Lower leg skin (tissue), 3 donors: Measurements from ENCODE around the gene TNFSF4.

Experiments
- POLR2A ChIP-seq, 2 donors: fragments of 450-650 bp; IDR thresholded peaks; one replicate each; pipeline ENCODE4 v1.6.1; 2016 to 2017; ENCODE audit warnings: antibody characterized with exemption in 2 of 2, mild to moderate bottlenecking in 1 of 2, moderate library complexity in 1 of 2
- TF ChIP-seq, protein P1 (sequence below), 3 donors: fragments of 450-650 bp; IDR thresholded peaks; one replicate each; pipeline ENCODE4 v1.5.1; 2016; ENCODE audit warnings: antibody characterized with exemption in 3 of 3, mild to moderate bottlenecking in 3 of 3, moderate library complexity in 2 of 3

DNA sequence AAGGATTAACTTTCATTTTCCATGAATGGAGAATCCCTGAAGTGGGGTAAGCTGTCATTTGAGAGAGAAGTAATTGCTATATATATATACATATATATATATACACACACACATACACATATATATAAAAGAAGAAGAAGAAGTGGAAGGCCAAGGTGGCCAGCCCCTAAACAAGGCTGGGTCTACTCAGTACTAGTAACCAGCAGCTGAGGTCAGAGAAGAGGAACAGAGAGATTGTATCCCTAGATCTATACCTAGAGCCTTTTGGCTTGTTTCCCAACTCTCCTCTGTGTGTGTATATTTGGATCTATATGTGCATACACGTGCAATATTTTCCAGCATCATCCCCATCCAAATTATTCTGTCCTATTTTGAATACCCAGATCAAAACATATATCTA, 5.2 kb downstream of the TNFSF4 start:
- TF ChIP-seq, protein P1, sequence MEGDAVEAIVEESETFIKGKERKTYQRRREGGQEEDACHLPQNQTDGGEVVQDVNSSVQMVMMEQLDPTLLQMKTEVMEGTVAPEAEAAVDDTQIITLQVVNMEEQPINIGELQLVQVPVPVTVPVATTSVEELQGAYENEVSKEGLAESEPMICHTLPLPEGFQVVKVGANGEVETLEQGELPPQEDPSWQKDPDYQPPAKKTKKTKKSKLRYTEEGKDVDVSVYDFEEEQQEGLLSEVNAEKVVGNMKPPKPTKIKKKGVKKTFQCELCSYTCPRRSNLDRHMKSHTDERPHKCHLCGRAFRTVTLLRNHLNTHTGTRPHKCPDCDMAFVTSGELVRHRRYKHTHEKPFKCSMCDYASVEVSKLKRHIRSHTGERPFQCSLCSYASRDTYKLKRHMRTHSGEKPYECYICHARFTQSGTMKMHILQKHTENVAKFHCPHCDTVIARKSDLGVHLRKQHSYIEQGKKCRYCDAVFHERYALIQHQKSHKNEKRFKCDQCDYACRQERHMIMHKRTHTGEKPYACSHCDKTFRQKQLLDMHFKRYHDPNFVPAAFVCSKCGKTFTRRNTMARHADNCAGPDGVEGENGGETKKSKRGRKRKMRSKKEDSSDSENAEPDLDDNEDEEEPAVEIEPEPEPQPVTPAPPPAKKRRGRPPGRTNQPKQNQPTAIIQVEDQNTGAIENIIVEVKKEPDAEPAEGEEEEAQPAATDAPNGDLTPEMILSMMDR (IDR thresholded peaks at IDR 0.05): no peak
- no peak for TF ChIP-seq POLR2A (IDR thresholded peaks at IDR 0.05)
